Measurements from ENCODE around the gene IL1A. TPM values are rescaled to one million over a fixed set of nuclear protein-coding genes. Genes with fewer than 3 reads are reported as not detected.

Gene IL1A
- total and polyA plus RNA-seq, 9 of the 15 experiments (the other 6 are each of a cell fraction or from before 2014, with no cell fraction given), result 0.03 to 0.27 (median 0.14) TPM; not detected in 2

DNA sequence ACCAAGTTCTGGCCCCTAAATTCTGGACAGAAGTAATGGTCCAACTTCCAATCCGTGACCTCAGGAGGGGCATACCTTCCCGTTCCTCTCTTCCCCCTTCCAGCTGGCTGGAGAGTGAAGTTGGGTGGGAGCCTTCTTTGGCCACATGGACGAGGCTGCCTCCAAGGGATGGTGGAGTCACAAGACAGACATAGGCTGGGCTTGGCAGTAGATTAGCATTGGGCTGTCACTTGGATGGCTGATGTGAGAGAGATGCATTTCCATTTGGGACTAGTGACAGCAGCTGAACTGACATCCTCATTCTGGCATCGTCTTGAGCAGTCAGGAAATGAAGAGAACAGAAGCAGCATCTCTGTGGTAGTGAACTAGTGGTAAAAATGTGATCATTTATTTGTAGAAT lies 50.8 kb downstream of the IL1A start:
- ATAC-seq (peak; percentile 17; the same call in 2 of the 3 replicates), FAIRE-seq (no peak), DNase-seq (ENCODE audit: extremely low read depth in 1 of 4, low spot score in 3 of 4) (no peak)
- in situ Hi-C loops (cut with MboI), result no loop called here
- H3K9me3 ChIP-seq (replicated peaks; ENCODE audit: control insufficient read depth, insufficient read depth, low read depth, low read length), result no peaks in the 10 kb centered on the region
- H3K9me1 ChIP-seq (ENCODE audit: control insufficient read depth, insufficient read depth, low read length), result no peaks in the 10 kb centered on the region
- no TSS peak for BruUV-seq (replicated peaks)
- no peak overlapping the region for H3K4me3 ChIP-seq
- peaks cover 5 to 8% of the 10 kb centered on the region in 2 experiments for H3K4me1 ChIP-seq (replicated peaks in 1 of 2; ENCODE audit: control insufficient read depth in 2 of 2, insufficient read depth in 2 of 2, low read length in 2 of 2)
- no peaks in the 10 kb centered on the region for H3K79me2 ChIP-seq (ENCODE audit: control insufficient read depth, insufficient read depth, low read length)
- no peak overlapping the region for H3K9ac ChIP-seq (ENCODE audit: insufficient read depth in 1 of 2, low read depth in 2 of 2, low read length in 2 of 2)
- no peaks in the 10 kb centered on the region for H3K27me3 ChIP-seq (ENCODE audit: control insufficient read depth in 2 of 2, insufficient read depth in 2 of 2, low read length in 2 of 2)
- H3K27ac ChIP-seq (ENCODE audit: extremely low read depth, low read depth, low read length), result no peak overlapping the region
- H2AFZ ChIP-seq (ENCODE audit: low read depth, low read length), result no peak overlapping the region
- TF ChIP-seq ZNF224 (CRISPR knock-in tag; IDR thresholded peaks at IDR 0.05) (no peak), ZNF12 (CRISPR knock-in tag; IDR thresholded peaks at IDR 0.05) (no peak), HDAC8 (tag; IDR thresholded peaks at IDR 0.05) (no peak)
- TF ChIP-seq, protein P1, sequence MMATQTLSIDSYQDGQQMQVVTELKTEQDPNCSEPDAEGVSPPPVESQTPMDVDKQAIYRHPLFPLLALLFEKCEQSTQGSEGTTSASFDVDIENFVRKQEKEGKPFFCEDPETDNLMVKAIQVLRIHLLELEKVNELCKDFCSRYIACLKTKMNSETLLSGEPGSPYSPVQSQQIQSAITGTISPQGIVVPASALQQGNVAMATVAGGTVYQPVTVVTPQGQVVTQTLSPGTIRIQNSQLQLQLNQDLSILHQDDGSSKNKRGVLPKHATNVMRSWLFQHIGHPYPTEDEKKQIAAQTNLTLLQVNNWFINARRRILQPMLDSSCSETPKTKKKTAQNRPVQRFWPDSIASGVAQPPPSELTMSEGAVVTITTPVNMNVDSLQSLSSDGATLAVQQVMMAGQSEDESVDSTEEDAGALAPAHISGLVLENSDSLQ (IDR thresholded peaks at IDR 0.05), result peak; percentile 39; the same call in 1 of the 2 replicates
- TF ChIP-seq, protein P2, sequence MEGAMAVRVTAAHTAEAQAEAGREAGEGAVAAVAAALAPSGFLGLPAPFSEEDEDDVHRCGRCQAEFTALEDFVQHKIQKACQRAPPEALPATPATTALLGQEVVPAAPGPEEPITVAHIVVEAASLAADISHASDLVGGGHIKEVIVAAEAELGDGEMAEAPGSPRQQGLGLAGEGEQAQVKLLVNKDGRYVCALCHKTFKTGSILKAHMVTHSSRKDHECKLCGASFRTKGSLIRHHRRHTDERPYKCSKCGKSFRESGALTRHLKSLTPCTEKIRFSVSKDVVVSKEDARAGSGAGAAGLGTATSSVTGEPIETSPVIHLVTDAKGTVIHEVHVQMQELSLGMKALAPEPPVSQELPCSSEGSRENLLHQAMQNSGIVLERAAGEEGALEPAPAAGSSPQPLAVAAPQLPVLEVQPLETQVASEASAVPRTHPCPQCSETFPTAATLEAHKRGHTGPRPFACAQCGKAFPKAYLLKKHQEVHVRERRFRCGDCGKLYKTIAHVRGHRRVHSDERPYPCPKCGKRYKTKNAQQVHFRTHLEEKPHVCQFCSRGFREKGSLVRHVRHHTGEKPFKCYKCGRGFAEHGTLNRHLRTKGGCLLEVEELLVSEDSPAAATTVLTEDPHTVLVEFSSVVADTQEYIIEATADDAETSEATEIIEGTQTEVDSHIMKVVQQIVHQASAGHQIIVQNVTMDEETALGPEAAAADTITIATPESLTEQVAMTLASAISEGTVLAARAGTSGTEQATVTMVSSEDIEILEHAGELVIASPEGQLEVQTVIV (CRISPR knock-in tag; IDR thresholded peaks at IDR 0.05; ENCODE audit: borderline replicate concordance), result no peak
- H3K36me3 ChIP-seq (ENCODE audit: control insufficient read depth, insufficient read depth, low read length), result peaks cover 9% of the 10 kb centered on the region; the same call in 1 of the 3 replicates
- H3K4me2 ChIP-seq (ENCODE audit: insufficient read depth, low read length), result no peak overlapping the region
- CTCF ChIA-PET (ENCODE audit: low intra/inter-chr PET ratio), result interaction anchor here (0.6 kb wide), 1 partner anchor 150 kb away, joined by 3 read pairs; no protein-coding TSS in a partner anchor
- intact Hi-C loops (cut with micrococcal nuclease), result no loop called here
- 12% methylated on average over 2 of the region's 4 CpGs for WGBS (ENCODE audit: insufficient coverage, low coverage, missing lambda C conversion rate)
- POLR2A ChIA-PET, result interaction anchor here (0.7 to 1.0 kb wide), 4 partner anchors 9 to 152 kb away, joined by 3 read pairs; no protein-coding TSS in a partner anchor
- no peaks in the 10 kb centered on the region for H4K20me1 ChIP-seq (replicated peaks; ENCODE audit: control insufficient read depth, insufficient read depth, low read length)

Data from K562 (cell line).